ENCODE results near the gene ALDH1B1.
"Not testable (repeated sequence)": the region's sequence is repeated elsewhere in the genome, so short reads cannot be mapped to it uniquely, and the experiment has no call there.

The ALDH1B1 gene

DNA sequence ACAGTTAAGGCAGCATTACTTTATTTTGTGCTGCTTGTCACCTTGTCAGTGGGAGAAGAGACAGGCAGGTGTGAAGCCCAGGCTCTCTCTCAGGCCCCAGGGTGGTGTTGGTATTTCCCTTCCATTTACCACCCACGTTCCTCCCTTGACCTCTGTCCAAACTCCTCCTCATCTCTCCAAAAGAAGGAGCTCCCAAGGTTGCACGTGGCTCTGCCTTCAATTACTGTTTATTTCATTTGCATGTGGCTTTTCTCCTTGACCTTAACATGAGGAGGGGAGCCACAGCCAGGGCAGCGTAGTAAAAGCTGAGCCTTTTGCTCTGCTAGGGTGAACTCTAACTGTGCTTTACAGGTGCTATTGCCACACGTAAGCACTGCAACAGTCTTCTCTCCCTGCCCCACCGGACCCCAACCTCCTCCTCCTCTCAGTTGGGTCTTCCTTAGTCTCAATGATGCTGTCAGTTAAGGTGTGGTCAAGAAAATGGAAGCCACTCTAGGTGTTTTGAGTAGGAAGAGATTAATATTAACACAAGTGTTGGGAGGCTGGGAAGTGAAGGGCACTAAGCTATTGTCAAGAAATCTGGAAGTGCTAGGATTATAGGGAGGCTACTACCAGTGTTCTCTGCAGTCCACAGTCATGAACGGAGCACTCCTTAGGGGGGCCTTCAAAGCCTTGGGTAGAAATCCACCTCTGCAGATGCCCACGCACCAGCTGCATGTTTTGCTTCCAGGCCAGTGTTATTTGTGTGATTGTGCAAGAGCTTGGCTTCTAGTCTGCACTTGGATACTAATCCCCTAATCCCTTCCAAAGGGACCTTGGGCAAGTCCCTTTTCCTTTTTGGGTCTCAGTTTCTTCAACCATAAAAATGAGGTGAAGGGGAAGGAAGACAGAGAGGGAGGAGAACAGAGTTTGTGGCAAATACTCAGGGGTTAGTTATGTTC is 3.9 kb upstream of the ALDH1B1 start:
- DNase-seq, result no peak

DNA sequence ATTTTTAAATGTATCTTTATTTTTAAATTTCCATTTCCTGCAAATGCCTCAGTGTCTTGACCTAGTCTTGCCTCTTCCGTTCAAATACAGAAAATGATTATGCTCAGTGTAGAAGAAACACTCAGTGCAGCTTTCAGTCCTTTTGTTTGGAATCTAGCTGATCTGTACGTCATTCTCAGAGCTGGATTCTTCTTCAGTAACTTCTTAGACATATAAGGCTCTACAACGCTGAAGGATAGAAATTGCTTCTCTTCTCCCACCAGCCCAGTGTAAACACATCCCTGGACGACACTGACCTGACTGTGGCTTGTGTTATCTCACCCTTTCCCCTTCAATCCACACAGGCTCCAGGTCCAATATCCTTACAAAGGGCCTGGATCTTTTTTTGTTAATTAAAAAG is 3.2 kb upstream of the ALDH1B1 start:
- DNase-seq, result no peak

DNA sequence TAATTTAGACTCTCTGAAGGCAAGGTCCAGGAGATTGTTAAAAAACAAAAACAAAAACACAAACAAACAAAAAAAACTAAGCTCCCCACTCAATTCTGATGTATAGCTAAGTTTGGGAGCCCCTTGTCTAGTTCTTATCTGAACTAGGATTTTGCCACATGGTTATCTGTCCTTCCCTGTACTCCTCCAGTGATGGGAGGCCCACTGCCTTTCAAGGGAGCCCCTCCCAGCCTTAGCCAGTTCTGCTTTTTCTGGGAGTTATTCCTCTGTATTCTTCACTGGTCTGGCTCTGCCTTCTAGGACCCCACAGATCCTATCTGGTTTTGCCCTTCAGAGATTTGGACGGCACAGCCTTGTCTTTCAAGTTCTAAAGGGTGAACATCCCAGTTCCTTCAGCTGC is 2.1 kb upstream of the ALDH1B1 start:
- DNase-seq, result no peak

DNA sequence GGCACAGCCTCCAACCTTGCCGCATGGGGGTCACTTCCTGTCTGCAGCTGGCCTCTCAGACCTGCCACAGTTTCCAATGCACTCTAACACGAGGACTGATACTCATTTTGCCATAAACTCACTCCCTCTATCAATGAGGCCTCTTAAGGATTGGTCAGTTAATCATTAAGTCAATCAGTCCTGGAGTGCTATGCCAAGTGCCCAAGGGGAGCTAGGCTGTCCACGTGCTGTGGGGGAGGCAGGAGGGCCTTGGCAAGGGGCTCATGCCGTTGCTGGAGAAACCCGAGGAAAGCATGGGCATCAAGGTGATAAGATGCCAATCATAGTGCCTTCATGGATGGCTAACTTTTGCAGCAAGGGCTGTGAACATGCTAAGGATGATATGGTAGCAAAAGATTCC is 1.7 kb upstream of the ALDH1B1 start:
- no peak for DNase-seq

DNA sequence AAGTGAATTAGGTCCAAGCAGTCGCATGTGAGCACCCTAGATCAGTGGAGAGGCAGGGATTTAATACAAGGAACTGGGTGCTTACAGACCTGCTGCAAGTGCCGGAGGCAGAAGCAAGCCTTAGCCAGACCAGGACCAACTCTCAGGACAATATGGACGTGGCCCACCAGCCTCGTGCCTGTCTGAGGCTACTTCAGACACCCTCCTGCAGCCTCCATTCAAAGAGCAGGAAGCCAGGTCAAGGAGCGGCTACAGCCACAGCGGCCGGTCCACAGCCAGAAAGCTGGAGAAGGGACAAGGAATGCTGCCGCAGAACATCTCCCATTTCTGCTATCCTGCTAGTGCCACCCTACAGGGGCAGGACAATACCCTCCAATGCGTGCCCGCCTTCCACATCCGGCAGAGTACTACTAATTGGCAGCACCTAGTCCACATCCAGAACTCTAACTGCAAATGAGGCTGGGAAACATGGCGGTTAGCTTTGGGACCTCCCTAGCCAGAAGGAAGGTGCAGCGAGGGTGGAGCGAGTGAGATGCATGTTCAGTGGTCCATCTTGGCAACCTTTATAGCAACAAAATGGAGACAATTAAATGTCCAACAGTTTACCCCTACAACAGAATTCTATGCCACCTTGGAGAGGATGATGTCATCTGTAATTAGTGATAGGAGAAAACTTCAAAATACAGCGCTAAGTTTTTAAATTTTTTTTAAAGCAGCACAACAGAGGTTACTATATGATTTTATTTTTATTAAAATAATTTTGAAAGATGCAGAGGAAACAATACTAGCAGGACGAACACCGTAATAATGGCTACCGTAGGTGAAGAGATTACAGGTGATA is 1.0 kb upstream of the ALDH1B1 start:
- DNase-seq, result no peak

DNA sequence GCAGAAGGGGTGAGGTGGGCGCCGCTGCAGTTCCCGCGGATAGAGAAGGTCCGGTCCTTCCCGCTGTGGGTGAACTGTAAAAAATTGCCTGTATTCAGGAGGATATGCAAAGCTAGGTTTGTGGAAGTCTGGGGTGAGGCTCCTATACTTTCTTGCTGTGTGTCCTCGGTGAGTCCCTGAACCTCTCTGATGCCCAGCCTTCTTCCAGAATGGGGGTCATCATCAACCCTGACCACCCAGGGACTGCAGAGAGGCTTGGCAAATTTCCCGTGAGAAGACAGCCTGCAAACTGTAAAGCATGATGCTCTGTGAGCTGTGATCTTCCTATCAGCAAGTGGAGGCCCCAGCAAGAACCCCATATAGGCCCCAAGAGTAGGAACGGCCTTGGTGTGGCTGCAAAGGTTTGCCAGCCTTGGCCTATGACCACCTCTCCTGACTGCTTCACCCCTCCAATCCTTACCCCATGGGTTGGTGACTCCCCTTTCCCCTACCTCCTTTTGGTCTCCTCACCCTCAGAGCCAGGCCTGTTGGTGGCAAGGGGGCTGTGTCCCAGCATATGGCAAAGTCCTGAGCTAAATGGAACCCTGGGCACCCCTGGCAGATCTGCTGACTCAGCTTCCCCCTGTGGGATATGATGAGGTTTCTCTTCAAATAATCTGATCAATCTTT is 760 bp downstream of the ALDH1B1 start:
- peak in 1 of 6 experiments; percentile 24 for DNase-seq

DNA sequence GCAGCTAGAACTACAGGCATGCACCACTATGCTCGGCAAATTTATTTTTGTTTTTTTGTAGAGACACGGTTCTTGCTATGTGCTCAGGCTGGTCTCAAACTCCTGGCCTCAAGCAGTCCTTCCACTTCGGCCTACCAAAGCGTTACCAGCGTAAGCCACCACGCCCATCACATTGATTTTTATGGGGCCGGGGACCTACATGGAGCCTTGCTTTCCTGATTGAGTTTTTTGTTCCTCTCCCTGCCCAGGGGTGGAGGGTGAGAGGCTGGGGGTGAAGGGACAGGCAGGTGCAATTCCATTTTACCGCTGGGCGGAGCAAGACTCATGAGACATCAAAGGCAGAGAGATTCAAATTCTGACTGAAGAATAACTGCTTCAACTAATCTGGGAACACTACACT is 1.9 kb downstream of the ALDH1B1 start:
- no peak for DNase-seq

DNA sequence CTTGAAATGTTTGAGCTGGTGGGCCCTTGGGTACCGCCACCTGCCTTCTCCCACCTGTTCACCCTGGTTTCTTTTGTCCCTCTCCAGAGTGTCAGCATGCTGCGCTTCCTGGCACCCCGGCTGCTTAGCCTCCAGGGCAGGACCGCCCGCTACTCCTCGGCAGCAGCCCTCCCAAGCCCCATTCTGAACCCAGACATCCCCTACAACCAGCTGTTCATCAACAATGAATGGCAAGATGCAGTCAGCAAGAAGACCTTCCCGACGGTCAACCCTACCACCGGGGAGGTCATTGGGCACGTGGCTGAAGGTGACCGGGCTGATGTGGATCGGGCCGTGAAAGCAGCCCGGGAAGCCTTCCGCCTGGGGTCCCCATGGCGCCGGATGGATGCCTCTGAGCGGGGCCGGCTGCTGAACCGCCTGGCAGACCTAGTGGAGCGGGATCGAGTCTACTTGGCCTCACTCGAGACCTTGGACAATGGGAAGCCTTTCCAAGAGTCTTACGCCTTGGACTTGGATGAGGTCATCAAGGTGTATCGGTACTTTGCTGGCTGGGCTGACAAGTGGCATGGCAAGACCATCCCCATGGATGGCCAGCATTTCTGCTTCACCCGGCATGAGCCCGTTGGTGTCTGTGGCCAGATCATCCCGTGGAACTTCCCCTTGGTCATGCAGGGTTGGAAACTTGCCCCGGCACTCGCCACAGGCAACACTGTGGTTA is 3.3 kb downstream of the ALDH1B1 start:
- DNase-seq, result no peak

DNA sequence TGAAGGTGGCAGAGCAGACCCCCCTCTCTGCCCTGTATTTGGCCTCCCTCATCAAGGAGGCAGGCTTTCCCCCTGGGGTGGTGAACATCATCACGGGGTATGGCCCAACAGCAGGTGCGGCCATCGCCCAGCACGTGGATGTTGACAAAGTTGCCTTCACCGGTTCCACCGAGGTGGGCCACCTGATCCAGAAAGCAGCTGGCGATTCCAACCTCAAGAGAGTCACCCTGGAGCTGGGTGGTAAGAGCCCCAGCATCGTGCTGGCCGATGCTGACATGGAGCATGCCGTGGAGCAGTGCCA is 3.8 kb downstream of the ALDH1B1 start:
- DNase-seq, result no peak

DNA sequence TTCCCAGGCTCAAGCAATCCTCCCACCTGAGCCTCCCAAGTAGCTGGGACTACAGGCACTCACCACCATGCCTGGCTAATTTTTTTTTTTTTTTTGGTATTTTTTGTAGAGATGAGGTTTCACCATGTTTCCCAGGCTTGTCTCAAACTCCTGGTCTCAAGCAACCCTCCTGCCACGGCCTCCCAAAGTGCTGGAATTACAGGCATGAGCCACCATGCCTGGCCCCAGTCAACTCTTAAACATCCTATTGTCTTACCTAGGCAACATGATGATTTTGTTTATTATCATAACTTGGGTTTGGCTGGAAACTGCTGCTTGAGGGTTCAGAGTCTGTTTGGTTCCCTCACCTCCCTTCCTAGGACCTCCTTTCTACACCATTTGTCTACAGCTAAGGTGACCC is 6.7 kb downstream of the ALDH1B1 start:
- not testable (repeated sequence) for DNase-seq

DNA sequence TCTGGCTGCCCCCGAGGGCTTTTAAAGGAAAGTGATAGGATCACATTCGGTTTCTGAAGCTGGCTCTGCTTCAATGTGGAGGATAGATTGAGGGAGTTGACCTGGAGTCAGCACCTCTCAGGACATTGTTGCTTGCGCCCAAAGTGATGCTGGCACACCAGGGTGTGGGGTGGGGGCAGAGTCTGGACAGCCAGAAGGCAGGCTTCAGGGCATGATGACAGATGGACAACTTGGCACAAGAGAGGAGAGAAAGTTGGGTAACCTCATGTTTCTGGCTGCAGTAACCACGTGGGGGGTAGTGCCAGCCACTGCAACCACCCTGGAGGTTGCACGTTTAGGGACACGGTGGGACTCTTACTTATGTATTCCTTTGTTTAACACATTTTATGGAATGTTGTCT is 9.5 kb downstream of the ALDH1B1 start:
- no peak for DNase-seq

DNA sequence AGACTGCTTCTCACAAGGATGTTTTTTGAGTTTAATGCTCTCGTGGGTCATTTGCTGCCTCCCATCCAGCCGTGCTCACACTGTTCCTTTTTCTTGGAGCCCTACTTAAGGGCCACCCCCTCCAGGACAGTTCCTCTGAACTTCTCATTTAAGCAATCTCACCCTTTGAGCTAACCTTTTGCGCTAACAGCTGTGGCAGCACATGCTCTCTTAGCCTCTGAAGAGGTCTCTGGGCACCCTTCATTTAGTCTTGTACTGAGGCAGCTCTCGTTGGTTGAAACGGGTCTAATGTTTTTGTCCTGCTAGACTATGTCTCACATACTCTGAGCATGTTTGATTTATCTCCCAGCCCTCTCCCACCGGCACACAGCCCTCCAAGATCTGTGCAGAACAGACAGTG is 11.8 kb downstream of the ALDH1B1 start:
- DNase-seq, result no peak

DNA sequence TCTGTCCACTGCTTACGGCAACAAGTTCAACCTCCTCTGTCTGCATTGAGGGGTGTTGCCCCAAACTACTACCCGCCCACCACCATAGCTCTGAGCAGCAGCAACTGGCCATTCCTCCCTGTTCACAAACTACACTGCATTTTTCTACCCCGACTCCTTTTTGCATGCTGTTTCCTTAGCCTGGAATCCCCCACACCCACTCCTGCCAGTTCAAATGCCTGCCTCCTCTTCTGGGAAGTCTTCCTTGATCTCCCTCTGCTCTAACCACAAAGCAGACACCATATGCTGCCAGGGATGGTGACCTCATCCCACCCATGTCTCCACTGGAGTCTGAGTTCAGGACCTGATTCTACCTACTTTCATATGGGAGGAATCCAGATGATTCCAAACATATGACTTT is 13.3 kb downstream of the ALDH1B1 start:
- no peak for DNase-seq

DNA sequence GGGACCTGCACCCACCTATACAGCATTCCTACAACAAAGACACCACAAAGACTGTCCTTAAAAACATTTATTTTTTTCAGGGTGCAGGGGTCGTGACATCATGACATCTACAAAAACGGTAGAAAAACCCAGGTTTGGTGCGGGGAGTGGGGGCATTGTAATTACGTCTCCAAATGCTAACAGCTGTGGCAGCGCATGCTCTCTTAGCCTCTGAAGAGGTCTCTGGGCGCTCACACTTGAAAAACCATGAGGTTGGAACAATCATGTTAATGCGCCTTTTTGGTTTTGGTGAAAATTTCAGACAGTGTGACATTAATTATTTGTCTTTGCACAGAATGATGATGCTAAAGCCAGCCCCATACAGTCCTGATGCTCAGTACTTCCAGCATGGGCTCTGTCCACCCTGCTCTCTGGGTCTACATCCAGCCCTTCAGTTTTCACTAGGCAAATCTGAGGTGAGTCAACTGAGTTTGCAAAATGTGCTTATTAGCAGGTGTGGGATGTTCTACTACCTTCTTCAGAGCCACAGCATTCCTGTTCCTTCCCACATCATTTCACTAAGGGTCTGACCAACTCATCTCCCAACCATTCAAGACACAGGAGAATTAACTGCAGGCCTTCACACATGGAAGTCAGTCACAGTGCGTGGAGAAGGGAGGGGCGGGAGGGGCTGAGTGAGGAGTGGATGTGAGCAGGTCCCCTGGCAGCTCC is 14.1 kb downstream of the ALDH1B1 start:
- DNase-seq, result no peak

DNA sequence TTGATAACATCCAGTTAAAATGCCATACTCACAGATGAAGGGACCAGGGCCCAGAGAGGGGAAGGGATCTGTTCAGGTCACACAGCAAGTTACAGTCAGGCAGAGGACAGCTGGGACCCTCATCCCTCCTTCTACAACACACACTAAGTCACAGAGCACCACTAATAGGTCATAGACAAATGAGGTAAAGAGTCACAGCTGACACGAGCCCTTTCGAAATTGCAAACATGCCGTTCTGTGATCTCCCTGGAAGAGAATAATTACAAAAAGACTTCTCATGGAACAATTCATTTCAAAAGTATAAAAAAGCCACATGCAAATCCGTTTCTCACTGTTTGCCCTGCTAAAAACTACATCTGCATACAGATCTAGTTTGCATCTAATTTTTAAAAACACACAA is 16.2 kb downstream of the ALDH1B1 start:
- no peak for DNase-seq

DNA sequence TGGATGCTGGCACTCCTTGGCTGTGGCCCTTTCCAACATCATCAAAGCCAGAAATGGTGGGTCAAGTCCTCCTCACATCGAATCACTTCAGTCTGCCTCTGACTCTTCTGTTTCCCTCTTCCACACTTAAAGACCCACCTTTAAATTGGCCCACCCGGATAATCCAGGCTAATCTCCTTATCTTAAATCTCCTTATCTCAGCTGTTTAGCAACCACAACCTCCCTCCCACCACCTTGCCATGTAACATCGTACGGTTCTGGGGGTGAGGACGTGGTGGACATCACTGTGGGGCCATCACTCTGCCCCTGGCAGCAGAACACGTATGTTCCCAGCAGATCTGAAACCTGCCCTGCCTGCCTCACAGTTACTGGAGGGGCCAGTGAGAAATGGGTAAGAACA is 20.2 kb downstream of the ALDH1B1 start:
- no peak for DNase-seq

DNA sequence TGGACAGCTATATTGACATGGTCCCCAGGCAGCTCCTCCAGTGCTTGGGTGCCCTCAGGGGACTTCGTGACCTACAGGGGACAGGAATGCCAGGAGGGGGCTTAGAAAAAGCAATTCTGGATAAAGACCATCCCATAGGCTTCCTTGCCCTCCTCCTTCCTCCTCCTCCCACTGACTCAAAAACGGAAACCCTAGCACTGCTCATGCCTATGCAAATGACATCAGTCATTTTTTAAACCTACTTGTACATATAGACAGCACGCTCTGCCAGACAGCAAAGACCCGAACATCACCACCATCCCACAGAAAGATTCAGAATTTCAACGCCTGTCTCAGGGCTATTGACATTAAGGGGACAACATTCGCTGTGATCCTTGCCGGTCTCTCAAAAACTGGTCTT is 20.8 kb downstream of the ALDH1B1 start:
- DNase-seq, result no peak

DNA sequence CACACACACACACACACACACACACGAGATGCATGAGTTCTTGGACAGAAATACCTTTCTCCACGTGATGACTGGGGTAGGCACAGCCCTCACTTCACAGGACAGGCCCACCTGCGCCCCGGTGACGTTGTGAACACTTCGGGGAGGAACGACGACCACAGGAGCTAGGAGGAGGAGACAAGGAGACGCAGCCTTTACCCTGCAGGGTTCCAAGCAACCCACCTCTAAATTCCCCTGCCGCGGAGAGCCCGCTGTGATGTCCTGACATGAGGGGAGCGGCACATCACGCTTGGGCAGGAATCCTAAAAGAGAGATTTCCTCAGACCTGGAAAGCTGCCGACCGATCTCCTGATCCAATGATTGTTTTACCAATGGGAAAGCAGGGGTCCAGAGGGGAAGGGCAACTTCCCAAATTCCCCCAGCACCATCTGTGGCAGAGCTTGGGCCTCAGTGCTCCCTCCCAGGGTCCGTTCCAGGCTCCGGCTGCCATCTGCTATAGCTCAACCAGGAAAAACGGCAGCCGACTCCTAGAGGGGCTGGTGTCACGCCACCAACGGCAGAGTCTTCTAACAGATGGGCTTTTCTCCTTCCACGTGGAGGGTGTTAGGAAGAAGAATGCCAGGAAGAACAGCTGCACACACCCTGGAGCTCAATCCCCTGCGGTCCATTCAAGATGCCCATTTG is 21.7 kb downstream of the ALDH1B1 start:
- DNase-seq, result no peak

DNA sequence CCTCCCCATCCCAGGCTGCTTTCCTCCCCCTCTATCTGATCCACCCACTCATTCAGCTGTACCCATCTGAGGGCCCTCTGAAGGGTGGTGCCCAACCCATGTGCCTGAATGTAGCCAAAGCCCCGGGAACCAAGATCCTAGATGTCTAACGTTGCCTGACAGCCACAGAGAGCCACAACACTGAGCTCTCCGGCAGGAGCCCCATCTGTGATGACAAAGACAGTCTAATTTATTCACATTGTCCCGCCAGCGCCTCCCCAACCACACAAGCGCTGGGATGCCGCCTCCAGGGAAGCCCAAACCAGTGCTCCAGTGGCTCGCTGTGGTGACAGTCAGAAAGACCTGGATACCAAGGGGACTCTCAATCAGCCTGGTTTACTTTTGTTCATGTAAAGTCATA is 23.4 kb downstream of the ALDH1B1 start:
- no peak for DNase-seq

DNA sequence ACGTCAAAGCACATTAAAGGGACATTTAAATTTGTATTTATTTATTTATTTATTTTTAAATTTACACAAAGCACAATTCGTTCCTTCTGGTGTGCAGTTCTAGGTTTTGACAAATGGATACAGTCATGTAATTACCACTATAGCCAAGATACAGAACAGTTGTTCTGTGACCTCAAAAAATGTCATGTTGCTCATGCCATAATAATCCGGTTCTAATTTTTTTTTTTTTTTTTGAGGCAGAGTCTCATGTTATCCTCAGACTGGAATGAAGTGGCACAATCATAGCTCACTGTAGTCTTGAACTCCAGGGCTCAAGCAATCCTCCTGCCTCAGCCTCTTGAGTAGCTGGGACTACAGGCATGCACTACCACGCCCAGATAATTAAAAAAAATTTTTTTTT is 24.0 kb downstream of the ALDH1B1 start:
- DNase-seq, result no peak
